Measurements from ENCODE around the gene SH3BGRL2.
"Not testable (repeated sequence)": the region's sequence is repeated elsewhere in the genome, so short reads cannot be mapped to it uniquely, and the experiment has no call there.

SH3BGRL2 gene

GRCh38 chr6:79704200-79704599 lies 73.1 kb downstream of the SH3BGRL2 start:
- no peak for DNase-seq

GRCh38 chr6:79705456-79705995 lies 74.4 kb downstream of the SH3BGRL2 start:
- DNase-seq: no peak

- DNase-seq: no peak
Observed at GRCh38 chr6:79706527-79706926, 75.4 kb downstream of the SH3BGRL2 start.

GRCh38 chr6:79707621-79708020 lies 76.5 kb downstream of the SH3BGRL2 start:
- no peak for DNase-seq

- DNase-seq: no peak
Observed at GRCh38 chr6:79708095-79708791, 77.1 kb downstream of the SH3BGRL2 start.

- DNase-seq: no peak
Observed at GRCh38 chr6:79710127-79710526, 79.0 kb downstream of the SH3BGRL2 start.

- DNase-seq: no peak
Observed at GRCh38 chr6:79711167-79711566, 80.0 kb downstream of the SH3BGRL2 start.

- no peak for DNase-seq
Observed at GRCh38 chr6:79712144-79712543, 81.0 kb downstream of the SH3BGRL2 start.

- no peak for DNase-seq
Observed at GRCh38 chr6:79712616-79713135, 81.5 kb downstream of the SH3BGRL2 start.

- peak; percentile 43 for DNase-seq
Observed at GRCh38 chr6:79713701-79714322, 82.7 kb downstream of the SH3BGRL2 start.

GRCh38 chr6:79717989-79718388 lies 86.9 kb downstream of the SH3BGRL2 start:
- no peak for DNase-seq

- no peak for DNase-seq
Observed at GRCh38 chr6:79718509-79719247, 87.5 kb downstream of the SH3BGRL2 start.

- no peak for DNase-seq
Observed at GRCh38 chr6:79719248-79719960, 88.3 kb downstream of the SH3BGRL2 start.

GRCh38 chr6:79724816-79725215 lies 93.7 kb downstream of the SH3BGRL2 start:
- DNase-seq: no peak

- DNase-seq: no peak
Observed at GRCh38 chr6:79731471-79731870, 100.3 kb downstream of the SH3BGRL2 start.

- DNase-seq: no peak
Observed at GRCh38 chr6:79733388-79733787, 102.3 kb downstream of the SH3BGRL2 start.

GRCh38 chr6:79734374-79734773 lies 103.2 kb downstream of the SH3BGRL2 start:
- no peak for DNase-seq

- DNase-seq: no peak
Observed at GRCh38 chr6:79735183-79735582, 104.1 kb downstream of the SH3BGRL2 start.

GRCh38 chr6:79737172-79737571 lies 106.0 kb downstream of the SH3BGRL2 start:
- no peak for DNase-seq

GRCh38 chr6:79742030-79742429 lies 110.9 kb downstream of the SH3BGRL2 start:
- no peak for DNase-seq

- DNase-seq: not testable (repeated sequence)
Observed at GRCh38 chr6:79745282-79745681, 114.2 kb downstream of the SH3BGRL2 start.

- not testable (repeated sequence) for DNase-seq
Observed at GRCh38 chr6:79746325-79746724, 115.2 kb downstream of the SH3BGRL2 start.

GRCh38 chr6:79750806-79751205 lies 119.7 kb downstream of the SH3BGRL2 start:
- no peak for DNase-seq
